Prostate gland (tissue), 2 donors: Measurements from ENCODE around the gene OSBPL9.

ENCODE experiments used
- POLR2A ChIP-seq: fragments of 450-650 bp; IDR thresholded peaks from one replicate; pipeline ENCODE4 v1.6.1; 2016; ENCODE audit warnings: antibody characterized with exemption, mild to moderate bottlenecking
- POLR2AphosphoS5 ChIP-seq: sonication (generic); formaldehyde crosslinking; IDR thresholded peaks from one replicate; pipeline ENCODE4 v1.6.1; 2017; ENCODE audit warnings: antibody characterized with exemption
- TF ChIP-seq, protein P1 (sequence below), 4 experiments: fragments of 200-600 bp in 2 of 4; fragments of 450-650 bp in 2 of 4; sonication (generic) in 2 of 4; IDR thresholded peaks; 1 replicate in 3 of 4; 2 replicates in 1 of 4; pipeline ENCODE4 v1.5.1; 2016 to 2019; ENCODE audit warnings: antibody characterized with exemption in 4 of 4, mild to moderate bottlenecking in 2 of 4, moderate library complexity in 2 of 4

- TF ChIP-seq POLR2A, result no peak
- TF ChIP-seq, protein P1, sequence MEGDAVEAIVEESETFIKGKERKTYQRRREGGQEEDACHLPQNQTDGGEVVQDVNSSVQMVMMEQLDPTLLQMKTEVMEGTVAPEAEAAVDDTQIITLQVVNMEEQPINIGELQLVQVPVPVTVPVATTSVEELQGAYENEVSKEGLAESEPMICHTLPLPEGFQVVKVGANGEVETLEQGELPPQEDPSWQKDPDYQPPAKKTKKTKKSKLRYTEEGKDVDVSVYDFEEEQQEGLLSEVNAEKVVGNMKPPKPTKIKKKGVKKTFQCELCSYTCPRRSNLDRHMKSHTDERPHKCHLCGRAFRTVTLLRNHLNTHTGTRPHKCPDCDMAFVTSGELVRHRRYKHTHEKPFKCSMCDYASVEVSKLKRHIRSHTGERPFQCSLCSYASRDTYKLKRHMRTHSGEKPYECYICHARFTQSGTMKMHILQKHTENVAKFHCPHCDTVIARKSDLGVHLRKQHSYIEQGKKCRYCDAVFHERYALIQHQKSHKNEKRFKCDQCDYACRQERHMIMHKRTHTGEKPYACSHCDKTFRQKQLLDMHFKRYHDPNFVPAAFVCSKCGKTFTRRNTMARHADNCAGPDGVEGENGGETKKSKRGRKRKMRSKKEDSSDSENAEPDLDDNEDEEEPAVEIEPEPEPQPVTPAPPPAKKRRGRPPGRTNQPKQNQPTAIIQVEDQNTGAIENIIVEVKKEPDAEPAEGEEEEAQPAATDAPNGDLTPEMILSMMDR (IDR thresholded peaks at IDR 0.05), result no peak
- TF ChIP-seq POLR2AphosphoS5, result no peak
Measured at GRCh38 chr1:51575406-51576084, 41.3 kb upstream of the OSBPL9 start.
